ENCODE results near the gene ABCA1.

DNA sequence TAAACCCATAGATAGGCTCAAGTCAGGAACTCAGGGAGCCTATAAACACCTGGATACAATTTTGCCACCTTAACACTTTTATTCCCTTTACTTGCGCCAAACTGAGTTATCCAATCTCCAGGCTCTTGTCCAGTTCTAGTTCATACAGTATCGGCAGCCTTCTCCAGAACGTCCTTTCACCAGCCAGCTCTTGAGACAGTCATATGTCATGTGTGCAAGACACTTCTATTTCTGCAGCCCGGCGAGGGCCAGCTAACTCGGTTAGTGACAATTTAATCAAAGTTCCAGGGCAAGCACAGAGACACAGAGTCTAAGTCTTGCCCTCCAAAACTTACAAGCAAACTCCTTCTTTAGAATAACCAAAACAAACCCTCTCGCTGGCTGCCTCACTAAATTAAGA, 12.9 kb downstream of the ABCA1 start:
- TF ChIP-seq, protein P1, sequence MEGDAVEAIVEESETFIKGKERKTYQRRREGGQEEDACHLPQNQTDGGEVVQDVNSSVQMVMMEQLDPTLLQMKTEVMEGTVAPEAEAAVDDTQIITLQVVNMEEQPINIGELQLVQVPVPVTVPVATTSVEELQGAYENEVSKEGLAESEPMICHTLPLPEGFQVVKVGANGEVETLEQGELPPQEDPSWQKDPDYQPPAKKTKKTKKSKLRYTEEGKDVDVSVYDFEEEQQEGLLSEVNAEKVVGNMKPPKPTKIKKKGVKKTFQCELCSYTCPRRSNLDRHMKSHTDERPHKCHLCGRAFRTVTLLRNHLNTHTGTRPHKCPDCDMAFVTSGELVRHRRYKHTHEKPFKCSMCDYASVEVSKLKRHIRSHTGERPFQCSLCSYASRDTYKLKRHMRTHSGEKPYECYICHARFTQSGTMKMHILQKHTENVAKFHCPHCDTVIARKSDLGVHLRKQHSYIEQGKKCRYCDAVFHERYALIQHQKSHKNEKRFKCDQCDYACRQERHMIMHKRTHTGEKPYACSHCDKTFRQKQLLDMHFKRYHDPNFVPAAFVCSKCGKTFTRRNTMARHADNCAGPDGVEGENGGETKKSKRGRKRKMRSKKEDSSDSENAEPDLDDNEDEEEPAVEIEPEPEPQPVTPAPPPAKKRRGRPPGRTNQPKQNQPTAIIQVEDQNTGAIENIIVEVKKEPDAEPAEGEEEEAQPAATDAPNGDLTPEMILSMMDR (optimal IDR thresholded peaks at IDR 0.05 in 1 of 3, IDR thresholded peaks at IDR 0.05 in 1 of 3, conservative IDR thresholded peaks at IDR 0.05 in 1 of 3; ENCODE audit: extremely low read depth in 1 of 3, insufficient read depth in 2 of 3, low read length in 3 of 3) = no peak
- TF ChIP-seq EZH2 (IDR thresholded peaks at IDR 0.05; ENCODE audit: low read length) = no peak

All from keratinocyte (primary cell).